ENCODE data around the gene PSD4. TPM values are rescaled to one million over a fixed set of nuclear protein-coding genes. Genes with fewer than 3 reads are reported as not detected.

Gene PSD4
- total RNA-seq, 1 donor from 2014 or later: 11.2 TPM

DNA sequence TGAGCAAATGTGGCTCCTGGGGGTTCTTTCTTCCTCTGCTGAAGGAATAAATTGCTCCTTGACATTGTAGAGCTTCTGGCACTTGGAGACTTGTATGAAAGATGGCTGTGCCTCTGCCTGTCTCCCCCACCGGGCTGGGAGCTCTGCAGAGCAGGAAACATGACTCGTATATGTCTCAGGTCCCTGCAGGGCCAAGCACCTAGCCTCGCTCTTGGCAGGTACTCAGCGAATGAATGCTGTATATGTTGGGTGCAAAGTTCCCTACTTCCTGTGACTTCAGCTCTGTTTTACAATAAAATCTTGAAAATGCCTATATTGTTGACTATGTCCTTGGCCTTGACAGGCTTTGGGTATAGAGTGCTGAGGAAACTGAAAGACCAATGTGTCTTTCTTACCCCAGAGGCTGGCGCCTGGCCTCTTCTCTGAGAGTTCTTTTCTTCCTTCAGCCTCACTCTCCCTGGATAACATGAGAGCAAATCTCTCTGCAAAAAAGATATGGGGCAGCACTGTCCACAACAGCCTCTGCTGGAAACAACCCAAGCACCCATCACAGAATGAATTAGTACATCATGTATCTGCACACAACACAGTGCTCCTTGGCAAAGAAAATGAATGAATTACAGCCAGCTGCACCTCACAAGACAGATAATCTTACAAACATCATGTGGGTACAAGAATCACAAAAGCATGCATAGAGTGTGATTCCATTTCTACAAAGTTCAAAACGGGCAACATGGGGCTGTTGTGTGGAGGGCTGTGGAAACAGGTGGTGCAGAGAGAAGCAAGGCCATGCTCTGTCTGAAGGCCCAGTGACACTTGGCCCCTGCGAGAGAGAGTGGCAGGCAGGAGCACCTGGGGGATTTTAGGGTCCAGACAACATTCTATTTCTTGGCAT lies 39.8 kb upstream of the PSD4 start:
- Histone ChIP-seq H3K9me3 (no peaks in the 10 kb centered on the region), H3K27ac (no peak overlapping the region), H3K4me3 (no peak overlapping the region), H3K27me3 (no peaks in the 10 kb centered on the region), H3K4me1 (no peaks in the 10 kb centered on the region), H3K36me3 (no peaks in the 10 kb centered on the region)
- peak in 1 of 2 donors; percentile 15 for DNase-seq (ENCODE audit: low spot score in 2 of 2)
- TF ChIP-seq, protein P1, sequence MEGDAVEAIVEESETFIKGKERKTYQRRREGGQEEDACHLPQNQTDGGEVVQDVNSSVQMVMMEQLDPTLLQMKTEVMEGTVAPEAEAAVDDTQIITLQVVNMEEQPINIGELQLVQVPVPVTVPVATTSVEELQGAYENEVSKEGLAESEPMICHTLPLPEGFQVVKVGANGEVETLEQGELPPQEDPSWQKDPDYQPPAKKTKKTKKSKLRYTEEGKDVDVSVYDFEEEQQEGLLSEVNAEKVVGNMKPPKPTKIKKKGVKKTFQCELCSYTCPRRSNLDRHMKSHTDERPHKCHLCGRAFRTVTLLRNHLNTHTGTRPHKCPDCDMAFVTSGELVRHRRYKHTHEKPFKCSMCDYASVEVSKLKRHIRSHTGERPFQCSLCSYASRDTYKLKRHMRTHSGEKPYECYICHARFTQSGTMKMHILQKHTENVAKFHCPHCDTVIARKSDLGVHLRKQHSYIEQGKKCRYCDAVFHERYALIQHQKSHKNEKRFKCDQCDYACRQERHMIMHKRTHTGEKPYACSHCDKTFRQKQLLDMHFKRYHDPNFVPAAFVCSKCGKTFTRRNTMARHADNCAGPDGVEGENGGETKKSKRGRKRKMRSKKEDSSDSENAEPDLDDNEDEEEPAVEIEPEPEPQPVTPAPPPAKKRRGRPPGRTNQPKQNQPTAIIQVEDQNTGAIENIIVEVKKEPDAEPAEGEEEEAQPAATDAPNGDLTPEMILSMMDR (IDR thresholded peaks at IDR 0.05): no peak
- intact Hi-C loops (cut with DNase I): no loop called here

DNA sequence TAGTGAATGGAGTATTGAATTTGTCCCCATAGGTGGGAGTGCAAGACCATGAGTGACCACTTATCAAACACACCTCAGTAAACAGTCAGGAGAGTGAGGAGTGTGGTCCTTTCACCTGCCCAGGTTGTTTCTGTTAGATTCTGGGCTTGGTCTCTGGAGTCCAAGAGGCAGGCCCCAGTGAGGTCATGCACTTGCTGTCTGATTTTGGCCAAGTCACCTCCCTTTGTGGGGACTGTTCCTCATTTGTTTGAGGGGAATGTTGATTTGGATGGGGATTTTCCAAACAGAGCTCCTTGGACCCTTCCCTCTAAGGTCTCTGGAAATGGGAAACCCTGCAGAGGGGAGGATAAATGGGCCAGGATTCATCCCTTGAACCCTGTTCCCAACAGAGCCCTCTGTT lies 39.1 kb upstream of the PSD4 start:
- Histone ChIP-seq H3K4me3 (no peak overlapping the region), H3K36me3 (no peaks in the 10 kb centered on the region)
- intact Hi-C loops (cut with DNase I): loop anchor here (5.0 kb wide), 1 partner anchor 238 kb away; no protein-coding TSS in a partner anchor

DNA sequence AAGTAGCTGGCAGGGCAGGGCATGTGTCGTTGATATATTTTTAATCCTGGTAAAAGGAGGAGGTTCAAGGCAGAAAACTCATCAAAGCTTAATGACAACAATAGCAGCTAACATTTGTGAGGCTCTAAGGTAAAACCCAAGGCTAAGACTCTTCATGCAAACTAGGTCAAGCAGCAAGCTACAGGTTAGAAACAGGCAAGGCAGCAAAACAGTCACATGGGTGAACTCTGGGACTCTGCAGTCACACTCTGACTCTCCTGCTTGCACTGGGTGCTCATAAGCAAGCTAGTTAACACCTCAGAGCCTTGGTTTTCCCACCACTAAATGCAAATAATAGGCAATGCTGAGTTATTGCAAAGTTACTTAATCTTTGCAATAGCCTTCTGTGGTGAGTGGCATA lies 38.5 kb upstream of the PSD4 start:
- TF ChIP-seq, protein P1 (IDR thresholded peaks at IDR 0.05): no peak
- Histone ChIP-seq H3K4me1 (no peaks in the 10 kb centered on the region), H3K27ac (no peak overlapping the region), H3K4me3 (no peak overlapping the region), H3K36me3 (no peaks in the 10 kb centered on the region), H3K9me3 (no peaks in the 10 kb centered on the region), H3K27me3 (no peaks in the 10 kb centered on the region)
- intact Hi-C loops (cut with DNase I): loop anchor here (5.0 kb wide), 1 partner anchor 237 kb away; no protein-coding TSS in a partner anchor
- DNase-seq (ENCODE audit: low spot score in 2 of 2): no peak

More for the DNA sequence above, 39.1 kb upstream of the PSD4 start:
- H3K27me3 ChIP-seq: no peaks in the 10 kb centered on the region
- H3K4me1 ChIP-seq: no peaks in the 10 kb centered on the region
- H3K9me3 ChIP-seq: no peaks in the 10 kb centered on the region
- DNase-seq (ENCODE audit: low spot score in 2 of 2): peak in 1 of 2 donors; percentile 24
- TF ChIP-seq, protein P1 (IDR thresholded peaks at IDR 0.05): no peak
- H3K27ac ChIP-seq: no peak overlapping the region

DNA sequence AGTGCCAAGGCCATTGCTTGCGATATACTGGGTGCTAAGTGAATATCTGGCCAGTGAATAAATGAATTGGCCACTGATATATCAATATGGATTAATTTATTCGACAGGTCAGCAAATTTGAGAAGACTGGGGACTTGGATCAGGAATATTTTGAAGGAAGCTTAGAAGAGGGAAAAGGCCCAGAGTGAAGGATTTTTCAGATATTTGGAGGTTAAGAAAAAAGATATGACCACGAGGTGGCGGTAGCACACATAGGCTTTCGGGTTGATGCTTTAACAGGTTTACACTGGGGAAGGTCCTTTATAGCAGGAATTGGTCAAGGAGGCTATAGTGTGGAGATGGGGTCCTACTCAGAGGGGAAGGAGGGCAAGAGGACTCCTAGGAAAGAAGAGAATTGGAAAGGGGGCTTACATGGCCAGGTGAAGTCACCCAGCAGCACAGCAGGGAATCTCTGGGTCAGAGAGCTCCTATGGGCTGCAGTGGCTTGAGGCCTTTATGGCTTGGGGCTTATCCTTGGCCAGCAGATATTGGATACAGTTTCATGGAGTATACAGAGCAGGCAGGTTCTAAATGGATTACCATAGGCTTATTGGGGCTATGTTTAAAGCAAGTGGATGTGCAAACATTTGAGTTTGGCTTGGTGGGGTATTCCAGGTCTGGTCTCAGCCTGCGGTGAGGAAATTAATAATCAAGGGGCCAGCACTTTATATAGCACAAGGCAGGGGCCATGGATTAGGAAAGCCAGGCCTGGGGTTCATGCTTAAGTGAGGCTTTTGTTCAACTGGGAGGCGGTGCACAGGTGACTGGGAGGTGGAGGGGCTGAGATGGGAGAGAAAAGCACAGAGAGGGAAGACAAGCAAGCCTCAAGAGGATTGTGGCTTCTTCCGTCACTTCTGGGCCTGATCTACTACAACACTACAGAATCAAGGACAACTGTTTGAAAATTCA lies 36.7 kb upstream of the PSD4 start:
- Histone ChIP-seq H3K27ac (no peak overlapping the region), H3K4me3 (no peak overlapping the region), H3K27me3 (no peaks in the 10 kb centered on the region), H3K36me3 (no peaks in the 10 kb centered on the region), H3K4me1 (no peaks in the 10 kb centered on the region), H3K9me3 (no peaks in the 10 kb centered on the region)
- peak in 1 of 2 donors; percentile 15 for DNase-seq (ENCODE audit: low spot score in 2 of 2)
- TF ChIP-seq, protein P1 (IDR thresholded peaks at IDR 0.05): peak in 2 of 3 experiments; percentile 19 to 44
- intact Hi-C loops (cut with DNase I): loop anchor here (5.0 kb wide), 1 partner anchor 235 kb away; no protein-coding TSS in a partner anchor

DNA sequence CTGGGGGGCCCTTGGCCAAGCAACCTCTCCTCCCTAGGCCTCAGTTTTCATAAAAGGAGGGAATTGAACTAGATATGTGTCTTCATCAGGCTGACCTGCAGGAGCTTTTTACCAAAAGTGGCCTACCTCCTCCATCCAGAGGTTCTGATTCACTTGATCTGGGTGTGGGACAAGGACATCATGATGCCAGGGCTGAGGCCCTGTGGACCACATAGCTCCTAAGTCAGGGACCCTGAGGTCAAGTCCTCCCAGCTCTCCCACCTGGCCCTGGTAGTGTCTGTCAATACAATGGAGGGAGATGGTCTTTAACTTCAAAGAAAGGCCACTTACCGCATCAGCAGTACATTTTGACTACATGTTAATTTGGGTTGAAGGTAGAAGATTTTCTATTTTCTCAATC lies 35.9 kb upstream of the PSD4 start:
- DNase-seq (ENCODE audit: low spot score in 2 of 2): peak in 1 of 2 donors; percentile 39
- TF ChIP-seq, protein P1 (IDR thresholded peaks at IDR 0.05): no peak
- Histone ChIP-seq H3K27ac (no peak overlapping the region), H3K36me3 (no peaks in the 10 kb centered on the region), H3K27me3 (no peaks in the 10 kb centered on the region), H3K4me1 (no peaks in the 10 kb centered on the region), H3K9me3 (no peaks in the 10 kb centered on the region), H3K4me3 (no peak overlapping the region)
- intact Hi-C loops (cut with DNase I): loop anchor here (5.0 kb wide), 1 partner anchor 234 kb away; no protein-coding TSS in a partner anchor
